ENCODE measurements around the gene NDUFB10.
A peak's percentile ranks its signal among the peaks of the same experiment; 100 is the strongest.

NDUFB10 gene

DNA sequence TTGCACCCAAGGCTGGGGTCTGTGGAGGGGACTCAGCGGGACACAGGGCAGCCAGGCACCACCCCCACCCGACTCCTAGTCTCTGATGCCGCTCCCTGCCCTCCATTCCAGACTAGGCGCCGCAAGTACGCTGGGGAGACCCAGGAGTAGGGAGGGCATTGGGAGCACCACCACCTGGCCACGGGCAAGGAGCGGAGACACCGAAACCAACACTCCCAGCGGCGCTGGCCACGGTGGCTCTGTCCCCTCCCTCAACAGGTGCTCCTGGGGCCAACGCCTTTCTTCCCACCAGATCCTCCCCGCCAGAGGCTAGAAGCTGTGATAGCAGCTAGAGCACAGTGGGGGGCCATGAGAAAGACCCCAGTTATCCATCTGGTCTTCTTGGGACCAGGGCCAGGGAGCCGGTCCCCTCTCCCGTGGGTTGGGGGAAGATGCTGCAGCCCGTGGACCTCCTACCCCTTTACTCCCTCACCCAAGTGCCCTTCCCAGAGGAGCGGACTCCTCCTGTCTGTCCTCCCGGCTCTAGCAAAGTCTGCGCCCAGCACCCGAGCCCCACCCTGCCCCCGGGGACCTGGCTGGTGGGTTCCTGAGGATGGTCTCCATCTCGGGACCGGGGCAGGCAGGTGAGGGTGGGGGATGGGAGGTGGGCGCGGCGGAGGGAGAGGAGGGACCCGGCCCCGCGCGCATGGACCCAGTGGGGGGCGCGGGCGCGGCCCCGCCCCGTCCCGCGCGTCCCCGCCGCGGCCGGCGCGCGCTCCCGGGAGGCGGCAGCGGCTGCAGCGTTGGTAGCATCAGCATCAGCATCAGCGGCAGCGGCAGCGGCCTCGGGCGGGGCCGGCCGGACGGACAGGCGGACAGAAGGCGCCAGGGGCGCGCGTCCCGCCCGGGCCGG is 30.1 kb downstream of the NDUFB10 start, which contains the start of gene SYNGR3:
SYNGR3 (plus strand) TSS at position 762 of the 892 bp plus-strand sequence. CDS start 133 bp downstream, outside the sequence.
- peak in 1 of 6 experiments; percentile 12 for DNase-seq

DNA sequence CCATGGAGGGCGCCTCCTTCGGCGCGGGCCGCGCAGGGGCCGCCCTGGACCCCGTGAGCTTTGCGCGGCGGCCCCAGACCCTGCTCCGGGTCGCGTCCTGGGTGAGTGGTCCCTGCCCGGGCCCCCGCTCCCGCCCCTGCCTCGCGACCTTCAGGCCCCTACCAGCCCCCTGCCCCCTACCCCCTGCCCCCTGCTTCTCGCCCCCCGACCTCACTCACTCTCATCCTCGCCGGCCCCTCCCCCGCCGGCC is 30.7 kb downstream of the NDUFB10 start:
- DNase-seq, result no peak

GRCh38 chr16:1990351-1991134 is 31.2 kb downstream of the NDUFB10 start:
- peak in 4 of 6 experiments; percentile 15 to 40 (median 28) for DNase-seq

DNA sequence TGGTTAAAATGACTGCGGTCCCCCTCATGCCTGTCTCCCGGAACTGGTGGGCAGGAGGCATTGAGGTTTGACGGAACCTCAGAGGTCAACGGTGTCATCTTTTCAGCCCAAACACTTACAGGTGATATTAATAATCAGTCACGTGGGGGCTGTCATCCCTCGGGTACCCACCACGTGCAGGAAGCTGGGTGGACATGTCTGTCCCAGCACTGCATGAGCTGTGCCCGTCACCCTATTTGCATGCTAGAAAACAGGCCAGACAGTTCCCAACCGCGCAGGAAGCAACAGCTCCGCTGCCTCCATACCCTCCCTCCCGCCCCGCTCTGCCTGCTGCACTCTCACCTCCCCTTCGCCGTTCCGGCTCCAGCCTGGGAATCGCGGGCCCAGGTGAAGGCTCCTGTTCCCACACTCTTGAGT is 31.8 kb downstream of the NDUFB10 start:
- peak; percentile 13 to 49 (median 38) for DNase-seq

DNA sequence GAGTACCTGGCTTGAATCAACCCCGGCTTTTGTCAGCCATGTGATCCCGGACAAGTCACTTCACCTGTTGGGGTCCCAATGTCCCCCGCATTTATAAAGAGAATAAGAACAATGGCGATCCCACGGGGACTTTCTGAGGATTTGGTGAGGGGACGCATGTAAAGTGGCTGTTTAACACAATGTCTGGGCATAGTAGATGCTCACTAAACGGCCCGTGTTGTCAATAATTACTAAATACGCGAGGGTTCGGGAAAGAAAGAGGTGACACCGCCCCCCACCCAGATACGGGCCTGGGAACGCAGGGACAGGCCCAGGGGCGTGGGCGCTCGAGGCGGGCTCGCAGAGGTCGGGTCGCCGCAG is 32.2 kb downstream of the NDUFB10 start:
- DNase-seq, result no peak

- peak; percentile 91 to 100 (median 97) for DNase-seq
Measured at GRCh38 chr16:1991948-1992703, 32.8 kb downstream of the NDUFB10 start.

DNA sequence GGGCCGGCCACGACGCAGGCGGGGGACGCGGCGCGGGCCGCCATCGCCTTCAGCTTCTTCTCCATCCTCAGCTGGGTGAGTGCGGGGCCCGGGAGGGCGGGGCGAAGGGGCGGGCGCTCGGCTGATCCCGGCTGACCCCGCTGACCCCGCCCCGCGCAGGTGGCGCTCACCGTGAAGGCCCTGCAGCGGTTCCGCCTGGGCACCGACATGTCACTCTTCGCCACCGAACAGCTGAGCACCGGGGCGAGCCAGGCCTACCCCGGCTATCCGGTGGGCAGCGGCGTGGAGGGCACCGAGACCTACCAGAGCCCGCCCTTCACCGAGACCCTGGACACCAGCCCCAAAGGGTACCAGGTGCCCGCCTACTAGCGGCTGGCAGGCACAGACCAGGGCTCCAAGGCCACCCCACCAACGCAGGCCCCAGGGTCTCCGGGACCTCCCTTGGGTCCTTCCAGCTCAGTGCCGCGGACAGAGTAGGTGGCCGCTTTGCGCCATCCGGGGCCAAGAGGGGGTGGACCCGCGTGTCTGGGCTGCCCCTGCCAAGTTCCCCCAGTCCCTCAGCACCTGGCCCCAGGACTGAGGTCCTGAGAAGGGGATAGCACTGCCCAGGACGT is 33.5 kb downstream of the NDUFB10 start:
- DNase-seq, result peak in 2 of 6 experiments; percentile 43 to 48

DNA sequence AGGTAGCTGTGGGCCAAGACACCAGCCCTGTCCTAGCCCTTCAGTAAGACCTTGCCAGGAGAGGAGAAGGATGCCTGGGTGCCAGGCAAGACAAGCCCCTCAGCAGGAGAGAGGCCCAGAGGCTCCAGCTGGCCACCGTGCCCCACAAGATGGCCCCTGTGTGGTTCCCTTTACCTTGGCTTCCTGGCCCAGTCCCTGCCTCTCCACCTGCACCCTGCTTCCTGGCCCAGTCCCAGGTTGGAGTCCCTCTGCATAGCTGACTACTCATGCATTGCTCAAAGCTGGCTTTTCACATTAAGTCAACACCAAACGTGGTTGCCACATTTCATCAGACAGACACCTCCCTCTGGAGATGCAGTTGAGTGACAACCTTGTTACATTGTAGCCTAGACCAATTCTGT is 34.4 kb downstream of the NDUFB10 start:
- peak in 1 of 6 experiments; percentile 32 for DNase-seq

DNA sequence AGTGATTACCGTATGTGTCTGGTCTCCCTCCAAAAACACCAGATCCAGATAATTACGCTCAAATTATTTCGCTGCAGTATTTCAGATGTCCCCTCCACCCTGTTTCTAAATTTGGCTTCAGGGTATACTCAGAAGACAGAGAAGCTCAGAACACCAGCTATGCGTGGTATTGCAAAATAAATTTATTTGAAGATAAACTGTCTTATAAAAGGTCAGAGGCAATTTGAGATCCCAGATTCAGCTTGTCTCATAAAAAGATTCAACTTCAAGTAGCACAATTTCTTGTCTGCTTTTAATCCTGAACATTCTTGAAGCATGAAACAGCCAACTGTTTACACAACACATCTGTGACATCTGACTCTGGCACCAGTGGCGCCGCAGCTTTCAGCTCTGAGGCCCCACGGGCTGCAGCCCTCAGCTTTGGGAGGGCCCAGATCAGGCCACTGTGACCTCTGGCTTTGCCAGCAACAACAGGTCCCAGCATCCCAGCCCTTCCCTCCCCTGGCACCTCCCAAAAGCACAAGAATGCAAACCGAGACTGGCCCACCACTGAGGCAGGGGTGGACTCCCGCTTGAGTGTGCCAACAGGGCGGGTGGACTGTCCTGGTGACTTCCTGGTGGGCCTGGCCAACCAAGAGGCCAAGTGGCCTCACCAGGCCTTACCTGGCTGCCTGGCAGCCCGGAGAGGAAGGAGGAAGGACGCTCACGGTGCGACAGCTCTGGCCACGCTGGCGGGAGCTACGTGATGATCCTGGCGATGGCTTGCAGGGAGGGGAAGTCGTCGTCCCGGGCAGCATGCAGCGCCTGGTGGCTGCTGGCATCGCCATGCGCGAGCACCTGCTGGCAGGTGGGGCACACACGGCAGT is 38.4 kb downstream of the NDUFB10 start:
- no peak for DNase-seq

DNA sequence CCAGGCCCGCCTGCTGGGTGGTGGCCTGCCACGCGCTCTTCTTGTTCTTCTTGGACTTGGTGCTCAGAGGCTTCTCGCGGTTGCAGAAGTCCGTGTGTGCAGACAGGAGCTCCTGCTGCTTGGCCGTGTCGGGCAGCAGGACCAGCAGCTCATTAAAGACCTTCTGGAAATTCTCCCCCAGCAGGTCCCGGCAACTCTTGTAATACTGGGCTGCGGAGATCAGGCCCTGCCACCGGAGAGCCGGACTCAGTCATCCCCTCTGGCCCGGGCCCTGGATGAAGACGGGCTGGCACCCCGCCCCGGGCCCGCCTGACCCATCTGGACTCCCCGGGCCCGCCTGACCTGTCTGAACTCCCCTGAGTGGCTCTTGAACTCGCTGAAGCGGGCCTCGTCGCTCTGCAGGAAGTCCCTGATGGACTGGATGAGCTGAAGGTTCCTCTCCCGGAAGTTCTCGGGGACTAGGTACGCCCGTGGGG is 39.1 kb downstream of the NDUFB10 start:
- DNase-seq, result no peak

GRCh38 chr16:1998852-1999801 is 39.8 kb downstream of the NDUFB10 start:
- no peak for DNase-seq

- DNase-seq, result no peak
Measured at GRCh38 chr16:1999866-2000514, 40.7 kb downstream of the NDUFB10 start.

DNA sequence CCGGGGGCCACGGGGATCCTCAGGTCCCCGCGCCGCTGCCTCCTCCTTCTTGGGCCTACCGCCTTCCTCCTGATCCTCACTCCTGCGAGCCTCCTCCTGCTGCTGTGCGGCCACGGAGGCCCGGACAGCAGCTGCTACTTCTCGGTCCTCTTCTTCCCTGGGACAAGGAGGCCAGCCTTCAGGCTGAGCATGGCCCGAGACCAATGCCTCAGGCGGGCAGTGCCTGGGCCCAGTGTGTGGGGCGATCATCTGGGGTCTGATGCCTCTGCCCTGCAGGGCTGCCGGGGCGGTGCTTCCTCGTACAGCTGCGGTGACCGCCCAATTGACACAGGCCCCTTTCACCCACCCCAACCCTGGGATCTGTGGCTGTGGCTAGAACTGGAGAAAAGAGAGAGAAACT is 41.7 kb downstream of the NDUFB10 start:
- no peak for DNase-seq

GRCh38 chr16:2001456-2002355 is 42.4 kb downstream of the NDUFB10 start:
- no peak for DNase-seq

DNA sequence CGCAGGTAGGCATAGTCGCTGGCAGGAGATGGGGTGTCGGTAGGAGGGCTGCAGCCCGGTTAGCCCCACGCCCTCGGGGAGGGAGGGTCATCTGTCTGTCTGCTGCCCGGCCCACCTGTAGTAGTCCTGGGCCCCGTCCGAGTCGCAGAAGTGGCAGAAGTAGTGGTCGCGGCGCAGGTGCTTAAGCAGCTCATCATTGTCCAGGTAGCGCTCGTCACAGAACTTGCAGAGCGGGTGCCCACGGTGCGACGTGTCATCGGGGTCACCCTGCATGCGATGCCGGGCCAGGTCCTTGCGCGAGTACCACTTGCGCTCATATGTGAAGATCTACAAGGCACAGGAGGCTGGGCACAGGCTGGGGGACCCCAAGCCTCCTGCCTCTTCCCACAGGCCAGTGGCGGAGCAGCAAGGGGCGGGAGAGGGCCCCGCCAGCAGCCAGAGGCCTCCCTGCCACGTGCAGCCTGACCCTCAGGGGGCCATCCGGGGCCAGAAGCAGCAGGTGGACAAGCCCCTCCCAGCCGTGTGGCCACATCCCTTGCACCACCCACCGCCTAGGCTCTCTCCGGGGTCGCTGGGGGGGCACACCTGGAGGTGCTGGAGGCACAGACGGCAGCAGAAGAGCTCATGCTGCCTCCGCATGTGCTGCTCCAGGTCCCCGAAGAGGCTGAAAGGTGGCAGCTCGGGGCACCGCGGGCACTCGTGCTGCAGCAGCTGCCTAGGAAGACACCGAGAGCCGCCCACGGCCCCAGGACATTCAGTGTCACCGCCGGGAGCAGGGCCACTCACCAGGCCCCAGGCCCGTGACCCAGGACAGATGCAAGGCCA is 43.3 kb downstream of the NDUFB10 start:
- no peak for DNase-seq

GRCh38 chr16:2003231-2003826 is 44.0 kb downstream of the NDUFB10 start:
- DNase-seq, result no peak
